T-helper 22 cell (primary cell): Measurements from ENCODE around the gene CAB39.
A peak's percentile ranks its signal among the peaks of the same experiment; 100 is the strongest.

Experiments used
- DNase-seq: peaks from one replicate; pipeline ENCODE4 v3.0.0-alpha.2; 2020; ENCODE audit warnings: low read depth

The CAB39 gene

DNA sequence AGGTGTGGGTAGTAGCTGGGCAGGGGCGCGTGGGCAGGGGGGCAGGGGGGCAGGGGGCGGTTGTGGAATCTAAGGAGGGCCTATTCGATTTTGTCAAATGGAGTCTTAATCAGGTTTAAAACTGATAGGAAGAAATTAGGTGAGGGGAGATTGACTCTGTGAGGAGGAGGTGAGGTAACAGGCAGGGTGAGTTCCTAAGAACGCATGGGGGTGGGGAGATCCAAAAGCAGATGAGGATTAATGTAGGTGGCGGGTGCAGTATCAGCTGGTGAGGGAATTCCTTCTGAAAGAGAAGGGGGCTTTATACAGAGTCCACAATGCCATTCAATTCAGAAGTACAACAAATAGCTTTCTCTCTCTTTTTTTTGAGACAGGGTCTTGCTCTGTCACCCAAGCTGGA lies 72.7 kb downstream of the CAB39 start:
- no peak for DNase-seq

DNA sequence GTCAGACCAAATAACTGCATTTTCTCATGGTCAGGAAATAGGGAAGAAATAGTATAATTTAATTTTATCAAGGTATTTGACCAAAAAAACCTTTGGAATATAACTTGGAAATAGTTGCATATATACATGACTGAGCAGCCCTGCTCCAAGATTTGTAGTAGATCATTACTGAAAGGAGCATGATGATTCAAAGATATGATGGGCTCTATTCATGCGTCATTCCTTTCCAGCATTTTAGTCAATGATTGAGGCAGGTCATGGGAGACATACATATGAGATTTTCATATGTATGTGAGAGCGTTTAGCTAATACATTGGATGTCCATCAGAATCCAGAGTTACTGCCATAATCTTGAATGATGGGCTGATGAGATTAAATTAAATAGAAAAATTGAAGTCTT lies 74.5 kb downstream of the CAB39 start:
- no peak for DNase-seq

DNA sequence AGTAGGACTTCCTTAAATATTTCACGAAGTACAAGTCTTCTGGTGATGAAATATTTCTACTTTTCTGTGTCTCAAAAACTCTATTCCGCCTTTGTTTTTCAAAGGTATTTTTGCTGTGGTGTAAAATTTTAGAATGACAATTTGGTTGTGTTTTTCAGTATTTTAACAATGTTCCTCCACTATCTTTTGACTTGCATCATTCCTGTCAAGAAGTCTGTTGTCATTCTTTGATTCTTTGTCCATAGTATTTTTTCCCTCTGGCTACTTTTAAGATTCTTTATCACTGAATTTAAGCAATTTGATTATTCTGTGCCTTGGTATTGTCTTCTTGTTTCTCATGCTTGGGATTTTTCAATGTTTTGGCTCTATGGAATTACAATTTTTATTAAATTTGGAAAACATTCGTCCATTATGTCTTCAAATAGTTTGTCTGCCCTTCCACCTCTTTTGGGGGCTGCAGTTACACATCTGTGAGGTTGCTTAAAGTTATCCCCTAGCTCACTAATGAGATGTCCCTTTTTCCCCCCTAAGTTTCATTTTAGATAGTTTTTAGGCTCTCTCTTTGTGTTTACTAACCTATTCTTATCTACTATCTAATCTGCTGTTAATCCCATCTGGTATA lies 76.0 kb downstream of the CAB39 start:
- no peak for DNase-seq

DNA sequence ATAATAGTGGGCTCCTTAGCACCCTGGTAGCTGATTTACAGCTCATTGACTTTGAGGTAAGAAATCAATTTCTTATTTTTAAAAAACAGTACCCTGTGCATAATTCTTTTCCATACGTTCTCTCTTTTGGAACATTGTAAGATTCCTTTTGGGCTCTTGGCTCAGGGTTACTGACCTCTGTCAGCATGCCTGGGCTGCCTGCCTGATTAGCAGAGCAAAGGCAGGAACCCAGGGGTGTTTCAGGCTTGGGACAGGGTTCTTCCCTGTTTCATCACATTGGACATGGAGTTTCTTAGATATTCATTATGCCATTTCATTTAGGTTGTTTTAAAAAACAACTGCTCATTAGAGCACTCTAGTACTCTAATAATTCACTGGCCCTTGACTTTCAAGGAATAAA lies 78.3 kb downstream of the CAB39 start:
- no peak for DNase-seq

DNA sequence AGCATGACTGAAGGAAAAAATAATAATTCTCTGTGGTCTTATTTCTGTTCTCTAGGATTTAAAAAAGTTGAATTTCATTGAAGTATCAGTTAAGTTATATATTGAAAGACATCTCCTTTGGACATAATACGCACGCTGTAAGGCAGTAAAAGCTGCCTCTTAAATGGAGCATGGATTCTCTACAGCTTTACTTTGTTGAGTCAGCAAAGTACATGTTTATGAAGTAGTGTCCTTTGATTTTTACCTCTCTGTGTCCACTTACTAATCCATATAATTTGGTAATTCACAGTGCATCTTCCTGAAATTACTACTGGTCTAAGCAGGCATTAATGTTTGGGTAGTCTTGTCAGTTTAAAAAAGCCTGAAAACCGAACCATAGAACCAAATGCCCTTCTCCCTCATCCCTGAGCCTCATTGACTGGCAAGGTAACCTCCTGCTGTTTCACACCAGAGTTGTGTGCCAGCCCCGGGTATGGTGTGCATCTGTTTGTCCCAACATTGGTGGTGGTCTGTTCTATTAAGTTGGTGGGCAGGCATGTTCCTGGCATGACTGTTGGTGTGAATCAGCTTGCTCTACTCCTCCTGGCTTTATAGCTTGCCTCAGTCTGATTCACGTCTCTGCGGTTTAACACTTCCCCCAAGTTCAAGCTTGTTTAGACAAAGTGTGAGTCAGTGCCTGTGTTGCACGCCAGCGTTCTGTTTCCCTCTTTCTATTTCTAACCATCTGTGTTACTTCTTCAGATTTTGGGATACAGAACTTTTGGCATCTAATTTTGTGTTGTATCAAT lies 81.1 kb downstream of the CAB39 start:
- peak; percentile 65 for DNase-seq

DNA sequence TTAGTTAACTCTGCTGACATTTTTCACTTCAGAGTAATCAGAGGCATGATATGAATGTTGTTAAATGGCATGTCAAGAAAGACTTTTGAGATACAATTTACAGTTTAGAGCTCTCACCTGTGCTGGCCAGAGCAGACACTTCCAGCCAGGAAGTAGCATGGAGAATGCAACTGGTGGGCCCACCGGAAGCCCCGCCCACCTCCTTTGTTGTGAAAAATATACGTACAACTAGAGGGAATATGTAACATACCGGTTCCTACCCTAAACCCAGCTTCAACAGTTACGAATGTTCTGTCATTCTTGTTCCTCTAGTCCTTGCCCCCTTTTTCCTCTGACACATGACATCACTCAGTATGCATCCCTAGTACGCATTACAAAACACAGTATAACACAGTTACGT lies 81.9 kb downstream of the CAB39 start:
- peak; percentile 23 for DNase-seq

DNA sequence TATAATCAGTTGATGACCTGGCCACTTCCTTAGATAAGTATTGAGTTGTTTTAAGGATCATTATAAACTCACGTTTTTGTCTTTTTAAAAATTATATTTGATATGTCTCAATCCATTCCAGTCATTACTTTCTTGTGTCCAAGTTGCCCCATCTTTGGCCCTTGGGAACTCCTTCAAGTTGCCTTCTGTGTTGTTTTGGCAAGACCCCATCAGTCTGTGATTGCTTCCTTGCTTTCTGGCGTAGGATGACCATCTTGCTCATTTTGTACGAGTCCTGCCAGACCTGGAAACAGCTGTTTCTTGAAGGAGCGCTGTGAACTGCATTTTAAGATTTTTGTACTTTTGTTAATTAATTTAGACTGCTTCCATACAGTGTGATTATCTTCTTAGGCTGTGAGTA lies 83.2 kb downstream of the CAB39 start:
- DNase-seq: no peak

DNA sequence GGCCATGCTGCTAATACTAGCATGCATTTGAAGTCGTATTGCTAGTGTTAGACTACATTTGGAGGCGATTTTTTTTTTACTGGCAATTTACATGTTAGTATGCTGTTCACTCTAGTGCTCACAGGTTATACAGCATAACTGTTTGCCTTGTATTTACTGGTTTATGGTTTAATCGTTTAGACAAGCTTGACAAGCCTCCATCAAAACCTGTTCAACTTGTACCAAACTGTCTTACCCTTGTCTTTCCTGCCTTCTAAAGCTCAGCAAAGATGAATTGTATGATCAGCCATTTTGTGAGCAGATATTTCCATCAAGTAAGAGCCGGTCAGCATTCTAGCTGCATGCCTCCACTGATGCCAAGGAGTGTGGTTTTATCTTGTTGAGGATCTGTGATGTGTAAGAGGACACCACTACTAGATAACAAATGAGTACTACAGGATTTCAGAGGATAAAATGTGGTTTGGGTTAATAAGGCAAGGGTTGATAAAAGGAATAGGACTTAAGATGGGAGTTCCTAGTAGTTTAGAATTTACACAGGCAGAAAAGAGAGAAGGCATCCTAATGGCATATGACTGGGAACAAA lies 83.7 kb downstream of the CAB39 start:
- no peak for DNase-seq

DNA sequence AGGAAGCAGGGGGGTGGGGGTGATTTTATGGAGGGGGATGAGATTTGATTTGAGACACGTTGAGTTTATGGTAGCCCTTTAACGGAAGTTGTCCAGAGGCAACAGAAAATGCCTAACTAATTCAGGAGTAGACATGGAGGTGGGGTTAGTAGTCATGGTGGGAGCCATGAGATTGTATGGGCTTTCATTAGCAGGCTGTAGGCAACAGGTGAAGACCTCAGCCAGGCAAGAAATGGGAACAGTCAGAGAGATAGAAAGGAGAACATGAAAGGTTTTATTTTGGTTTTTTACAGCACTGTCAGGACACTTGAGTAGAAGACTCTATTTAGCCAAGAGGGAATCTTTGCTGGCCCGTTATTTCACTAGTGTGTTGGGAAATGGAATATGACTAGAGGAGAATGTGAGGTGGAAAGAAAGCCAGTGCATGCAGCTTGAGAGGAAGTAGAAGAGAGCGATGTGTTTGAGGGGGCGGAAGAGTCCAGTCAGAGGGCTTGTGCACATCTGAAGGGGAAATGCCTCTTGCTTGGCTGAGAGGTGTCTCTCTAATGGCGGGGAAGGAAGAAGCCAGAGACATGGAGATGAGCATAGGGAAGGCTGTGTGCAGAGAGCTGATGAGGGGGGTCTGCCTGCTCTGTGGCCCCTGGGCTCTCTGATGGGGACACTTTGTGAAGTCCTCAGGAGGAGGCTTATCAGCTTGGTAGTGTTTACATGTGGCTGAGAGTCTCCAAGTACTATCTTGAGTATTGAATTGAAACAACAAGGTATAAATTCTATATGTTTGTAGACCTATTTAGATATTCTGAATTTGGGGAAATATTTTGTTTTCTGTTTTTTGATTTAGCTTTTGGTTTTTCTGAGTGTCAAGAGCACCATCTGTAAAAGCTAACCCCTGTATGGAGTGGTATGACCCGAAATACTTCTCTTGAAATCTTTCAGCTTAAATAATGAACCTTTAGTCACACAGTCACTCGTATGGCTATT lies 85.2 kb downstream of the CAB39 start:
- no peak for DNase-seq

DNA sequence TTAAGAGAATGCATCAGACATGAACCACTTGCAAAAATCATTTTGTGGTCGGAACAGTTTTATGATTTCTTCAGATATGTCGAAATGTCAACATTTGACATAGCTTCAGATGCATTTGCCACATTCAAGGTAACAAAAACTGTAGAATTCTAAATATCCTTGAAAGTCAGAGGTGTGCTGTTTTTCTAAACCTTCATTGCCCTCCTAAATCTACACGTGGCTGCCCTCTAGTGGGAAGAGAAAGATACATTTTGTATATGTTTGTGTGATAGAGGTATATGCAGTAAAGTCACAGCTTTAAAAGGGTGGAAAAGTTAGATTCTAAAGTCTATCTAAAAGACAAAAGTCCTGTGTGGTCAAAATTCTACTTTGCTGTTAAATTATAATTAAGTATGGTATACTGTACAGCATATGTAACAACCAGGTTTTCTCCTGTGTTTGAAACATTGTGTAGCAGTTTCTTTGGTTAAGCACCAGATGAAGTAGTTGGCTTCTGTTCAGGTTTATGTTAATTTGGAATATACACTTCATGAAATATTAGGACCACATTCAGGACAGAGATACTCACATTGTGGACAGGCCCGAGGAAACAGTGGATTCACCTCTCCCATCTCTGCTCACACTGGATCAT lies 86.2 kb downstream of the CAB39 start:
- no peak for DNase-seq

DNA sequence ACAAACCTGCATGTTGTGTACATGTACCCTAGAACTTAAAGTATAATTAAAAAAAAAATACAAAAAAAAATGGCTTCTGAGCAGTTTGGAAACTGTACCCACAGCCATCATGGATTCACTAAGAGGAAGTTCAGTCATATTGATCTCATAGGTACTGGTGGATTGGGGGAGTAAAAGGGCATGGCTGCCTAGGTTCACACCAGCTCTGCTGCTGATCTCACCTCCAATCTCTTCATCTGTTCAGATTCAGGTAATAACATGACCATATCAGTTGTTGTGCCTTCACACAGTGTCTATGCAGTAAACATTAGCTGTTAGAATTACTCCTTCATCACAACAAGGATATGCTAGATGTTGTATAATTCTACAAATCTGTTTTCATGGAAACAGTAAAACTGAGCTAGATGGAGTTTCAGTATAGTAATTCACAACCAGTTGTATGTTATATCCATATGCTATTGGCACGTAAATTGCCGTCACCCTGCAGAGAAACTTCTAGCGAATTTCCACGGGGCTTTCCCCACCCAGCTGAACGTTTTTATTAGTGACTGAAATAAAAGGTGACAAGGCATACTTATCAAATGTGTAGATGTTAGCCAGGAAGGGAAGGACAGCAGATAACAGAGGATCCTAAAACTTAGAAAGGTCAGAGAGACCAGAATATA lies 92.8 kb downstream of the CAB39 start:
- no peak for DNase-seq

DNA sequence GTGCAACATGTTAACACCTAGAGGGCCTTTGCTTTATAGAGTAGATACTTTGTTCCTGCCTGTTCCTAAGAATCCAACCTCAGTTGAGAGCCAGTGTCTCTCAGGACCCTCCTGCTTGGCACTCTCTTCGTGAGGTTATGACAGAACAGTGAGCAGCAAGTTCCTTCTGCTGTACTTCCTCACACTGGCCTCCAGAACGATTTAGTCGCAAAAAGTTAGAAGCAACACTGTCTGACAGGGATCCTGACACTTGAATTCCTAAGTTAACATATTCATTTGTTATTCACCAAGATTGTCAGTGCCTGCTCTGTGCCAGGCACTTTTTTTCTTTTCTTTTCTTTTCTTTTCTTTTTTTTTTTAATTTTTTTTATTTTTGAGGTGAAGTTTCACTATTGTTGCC lies 95.1 kb downstream of the CAB39 start:
- no peak for DNase-seq

DNA sequence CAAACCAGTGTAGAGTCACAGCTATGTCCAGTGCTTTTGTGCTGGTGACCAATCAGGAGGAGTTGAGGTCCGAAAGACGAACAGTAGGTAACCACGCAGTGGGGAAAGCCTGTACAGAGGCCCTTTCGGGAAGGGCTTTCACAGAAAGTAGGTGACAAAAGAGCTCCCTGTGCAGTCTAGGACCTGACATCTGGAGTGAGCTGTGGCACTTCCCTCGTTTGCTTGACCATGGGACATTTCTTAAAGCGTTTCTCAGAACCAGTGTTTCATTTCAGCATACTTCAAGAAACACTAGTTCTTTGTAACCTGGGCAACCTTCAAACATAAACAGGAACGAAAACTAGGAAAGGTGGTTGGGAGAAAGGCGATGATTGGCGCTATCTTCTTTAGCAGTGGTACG lies 96.4 kb downstream of the CAB39 start:
- no peak for DNase-seq

DNA sequence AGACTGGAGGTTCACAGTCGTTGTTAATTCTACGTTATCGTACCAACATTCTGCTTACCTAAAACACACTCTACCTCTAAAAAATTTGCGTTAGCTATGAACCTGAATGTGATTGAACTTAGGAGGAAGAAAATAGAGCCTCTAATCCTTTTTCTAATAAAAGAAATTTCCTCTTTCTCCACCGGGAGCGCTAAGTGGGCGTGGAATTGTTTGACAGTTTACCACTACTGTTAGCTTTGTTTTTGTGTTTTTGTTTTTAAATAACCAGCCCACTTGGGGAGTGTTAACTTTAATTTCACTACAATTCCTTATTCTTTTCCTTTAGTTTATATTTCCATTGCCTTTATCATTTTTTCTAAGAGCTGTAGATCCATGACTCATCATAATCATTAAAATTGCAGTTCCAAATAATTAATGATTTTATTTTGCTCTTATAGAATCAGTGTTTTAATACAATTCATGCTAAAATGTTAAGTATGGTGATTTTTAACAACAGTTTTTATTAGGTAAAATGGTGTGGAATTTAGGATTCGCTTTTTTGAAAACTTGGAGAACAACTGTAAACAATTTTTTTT lies 97.1 kb downstream of the CAB39 start:
- DNase-seq: no peak

DNA sequence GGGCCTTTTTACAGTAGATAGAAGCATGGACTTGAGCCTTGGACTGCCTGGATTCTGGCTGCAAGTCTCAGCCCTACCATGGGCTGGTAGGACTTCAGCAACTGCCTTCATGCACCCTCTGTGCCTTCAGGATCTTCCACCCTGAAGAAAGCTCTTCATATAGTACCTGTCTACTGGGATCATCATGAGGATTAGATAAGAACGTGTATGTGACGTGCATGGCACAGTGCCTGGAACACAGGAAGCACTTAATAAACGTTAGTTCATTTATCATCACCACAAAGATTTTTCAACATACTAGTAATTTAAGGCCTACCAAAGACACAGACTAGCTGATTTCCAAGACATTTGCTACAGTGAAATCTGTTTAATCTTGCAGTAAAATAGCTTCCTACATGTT lies 98.9 kb downstream of the CAB39 start:
- no peak for DNase-seq

DNA sequence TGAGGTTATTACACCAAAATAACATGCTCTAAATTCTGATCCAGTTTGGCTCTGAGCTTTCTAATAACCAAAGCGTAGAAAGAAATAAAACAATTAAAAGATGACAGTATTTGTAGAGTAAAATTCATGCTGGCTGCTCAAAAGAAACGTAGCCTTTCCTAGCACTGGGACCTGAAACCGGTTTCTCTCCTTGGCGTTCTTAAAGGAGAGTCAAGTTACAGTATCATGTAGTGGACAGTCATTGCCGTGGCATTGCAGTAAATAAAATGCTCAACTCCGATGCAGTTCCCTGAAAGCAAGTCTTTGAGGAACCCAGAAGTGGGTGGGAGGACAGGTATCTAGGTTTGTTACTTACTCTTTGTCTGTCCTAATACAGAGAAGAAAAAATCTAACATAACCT lies 99.4 kb downstream of the CAB39 start:
- DNase-seq: no peak

DNA sequence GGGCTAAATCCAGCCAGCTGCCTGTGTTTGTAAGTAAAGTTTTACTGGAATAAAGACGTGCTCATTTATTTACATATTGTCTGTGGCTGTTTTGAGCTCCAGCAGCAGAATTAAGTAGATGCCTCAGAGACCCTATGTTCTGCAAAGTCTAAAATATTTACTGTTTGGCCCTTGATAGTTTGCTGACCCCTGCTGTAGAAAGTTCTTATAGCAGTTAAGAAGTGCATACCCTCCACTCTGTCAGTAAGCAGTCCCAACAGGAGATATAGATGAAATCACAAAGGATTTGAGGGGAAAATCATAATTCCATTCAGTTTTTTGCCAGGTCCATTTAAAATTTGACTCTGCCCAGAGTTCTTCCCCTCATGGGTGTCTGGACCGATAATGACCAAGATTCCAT lies 102.0 kb downstream of the CAB39 start:
- DNase-seq: no peak

DNA sequence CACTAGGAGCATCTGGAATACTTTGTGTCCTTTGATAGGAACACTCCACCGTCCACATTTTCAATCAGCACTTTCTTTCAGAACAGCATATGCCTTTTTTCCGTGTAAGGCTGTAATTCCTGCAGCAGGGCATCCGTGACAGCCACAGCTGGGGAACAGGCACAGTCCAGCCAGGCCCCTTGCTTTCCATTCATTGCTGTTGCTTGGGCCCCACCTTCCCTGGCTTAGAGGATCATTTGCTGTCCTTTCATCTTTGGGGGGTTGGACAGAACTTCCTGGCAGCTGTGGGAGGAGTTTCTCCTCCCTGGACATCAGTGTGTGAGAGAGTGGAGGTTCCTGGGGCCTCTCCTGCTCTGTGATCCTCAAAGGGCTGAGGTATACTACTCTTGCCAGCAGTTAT lies 102.4 kb downstream of the CAB39 start:
- DNase-seq: no peak

DNA sequence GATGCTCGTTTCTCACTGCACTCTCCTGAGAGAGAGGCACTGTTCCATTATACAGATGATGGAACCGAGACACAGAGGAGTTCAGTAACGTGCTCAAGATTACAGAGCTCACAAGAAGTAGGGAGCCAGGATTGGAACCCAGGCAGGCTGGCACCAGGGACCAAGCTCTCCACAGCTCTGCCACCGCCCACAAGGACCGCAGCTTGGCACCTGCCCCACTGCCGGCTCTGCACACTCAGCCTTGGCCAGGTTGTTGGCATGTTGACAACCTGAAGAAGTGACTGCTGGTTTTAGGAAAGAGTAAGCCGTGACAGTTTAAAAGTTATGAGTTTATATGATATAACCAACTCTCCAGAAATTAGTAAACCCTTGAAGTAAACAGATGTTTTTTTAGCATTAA lies 104.1 kb downstream of the CAB39 start:
- no peak for DNase-seq

DNA sequence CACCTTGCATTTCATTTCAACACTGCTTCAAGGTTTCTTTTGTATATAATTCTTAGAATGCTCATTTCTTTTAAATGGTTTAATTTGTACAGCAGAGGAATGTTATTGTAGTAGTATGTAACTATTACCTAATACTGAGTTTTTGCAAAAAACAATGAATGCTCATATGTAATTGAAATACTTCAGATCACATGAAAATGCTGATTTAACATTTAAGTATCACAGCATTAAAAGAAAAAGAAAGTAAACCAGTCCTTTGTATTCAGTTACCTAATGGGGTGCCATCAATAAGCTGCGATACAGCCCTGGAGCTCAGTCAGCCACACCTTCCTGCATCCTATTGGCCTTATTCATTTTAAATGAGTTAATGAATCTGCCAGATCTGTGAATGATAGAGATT lies 106.8 kb downstream of the CAB39 start:
- no peak for DNase-seq
